HepG2 (cell line): ENCODE measurements around the gene SLC1A5. TPM values are rescaled to one million over a fixed set of nuclear protein-coding genes. Genes with fewer than 3 reads are reported as not detected.

Source experiments
- AGO2 ChIP-seq: fragments of 200-400 bp; formaldehyde crosslinking; optimal IDR thresholded peaks from 2 replicates; pipeline ENCODE3; 2017; ENCODE audit warnings: mild to moderate bottlenecking, low read depth, low read length, moderate library complexity
- FIP1L1 ChIP-seq: fragments of 200-400 bp; formaldehyde crosslinking; IDR thresholded peaks from 2 replicates; pipeline ENCODE4 v1.6.1; 2018; ENCODE audit warnings: low read depth, mild to moderate bottlenecking, low read length, moderate library complexity, borderline replicate concordance; ENCODE audit not compliant: insufficient read depth
- GABPB1 ChIP-seq: IDR thresholded peaks from 2 replicates; pipeline ENCODE4 v1.6.1; 2016; ENCODE audit warnings: mild to moderate bottlenecking, missing genetic modification reagents, moderate library complexity, missing compliant biosample characterization
- HMGA1 ChIP-seq: sonication (generic); formaldehyde crosslinking; conservative IDR thresholded peaks from 2 replicates; pipeline ENCODE4 v1.4.0; 2020; ENCODE audit warnings: missing genetic modification reagents
- HNRNPUL1 ChIP-seq: fragments of 200-400 bp; formaldehyde crosslinking; IDR thresholded peaks from 2 replicates; pipeline ENCODE4 v1.6.1; 2017; ENCODE audit warnings: low read depth, mild to moderate bottlenecking, low read length, moderate library complexity
- KAT7 ChIP-seq: IDR thresholded peaks from 2 replicates; pipeline ENCODE4 v1.6.1; 2018; ENCODE audit warnings: borderline replicate concordance, missing compliant biosample characterization
- MAF1 ChIP-seq: sonication (generic); formaldehyde crosslinking; IDR thresholded peaks from 2 replicates; pipeline ENCODE4 v1.5.0; 2020; ENCODE audit warnings: missing genetic modification reagents, borderline replicate concordance
- MYC ChIP-seq: sonication (generic); formaldehyde crosslinking; IDR thresholded peaks from 2 replicates; pipeline ENCODE4 v1.9.0; 2021; ENCODE audit warnings: missing genetic modification reagents, borderline replicate concordance
- NFKBIZ ChIP-seq: IDR thresholded peaks from 2 replicates; pipeline ENCODE4 v1.6.1; 2018; ENCODE audit warnings: missing genetic modification reagents, missing compliant biosample characterization
- PCBP1 ChIP-seq: fragments of 200-400 bp; formaldehyde crosslinking; IDR thresholded peaks from 2 replicates; pipeline ENCODE4 v1.6.1; 2017; ENCODE audit warnings: mild to moderate bottlenecking, low read depth, low read length, borderline replicate concordance
- STAG1 ChIP-seq: sonication (generic); formaldehyde crosslinking; IDR thresholded peaks from 2 replicates; pipeline ENCODE4 v1.4.0; 2020; ENCODE audit warnings: missing genetic modification reagents
- TEAD3 ChIP-seq: optimal IDR thresholded peaks from 2 replicates; pipeline ENCODE3; 2016; ENCODE audit warnings: borderline replicate concordance
- XBP1 ChIP-seq: sonication (generic); formaldehyde crosslinking; IDR thresholded peaks from 2 replicates; pipeline ENCODE4 v1.5.0; 2020; ENCODE audit warnings: missing genetic modification reagents
- ZNF329 ChIP-seq: sonication (generic); formaldehyde crosslinking; IDR thresholded peaks from 2 replicates; pipeline ENCODE4 v1.9.0; 2021; ENCODE audit warnings: low read depth, mild to moderate bottlenecking, missing genetic modification reagents
- ZNF709 ChIP-seq: sonication (generic); formaldehyde crosslinking; IDR thresholded peaks from 2 replicates; pipeline ENCODE4 v1.5.0; 2020; ENCODE audit warnings: mild to moderate bottlenecking, missing genetic modification reagents
- polyA plus RNA-seq, 8 experiments: library from polyadenylated mRNA; depleted of rRNA in 3 of 8; stranded (reverse) in 7 of 8; unstranded in 1 of 8; fragments of >200 nt; fragmentation: Illumina TruSeq in 4 of 8; extraction: Trizol in 4 of 8; gene quantifications; 2 replicates each; pipeline versions ENCODE4 v1.2.1 to v1.2.3, GENCODE V29; 2011 to 2016; ENCODE audit warnings: low read depth in 4 of 8, missing spikeins in 1 of 8, mixed read lengths in 1 of 8; ENCODE audit not compliant: insufficient read depth in 1 of 8
- total RNA-seq, 5 experiments: library from RNA; depleted of rRNA; stranded (reverse); fragments of >200 nt; fragmentation: Illumina TruSeq; extraction: Trizol; gene quantifications; 2 replicates each; pipeline ENCODE4 v1.2.3, GENCODE V29; 2016; ENCODE audit warnings: low read depth in 1 of 5
- TF ChIP-seq, protein P1 (sequence below): sonication (generic); formaldehyde crosslinking; IDR thresholded peaks from 2 replicates; pipeline ENCODE4 v1.4.0; 2020; ENCODE audit warnings: missing genetic modification reagents
- TF ChIP-seq, protein P2 (sequence below): IDR thresholded peaks from 2 replicates; pipeline ENCODE4 v1.6.1; 2016; ENCODE audit warnings: missing genetic modification reagents, missing compliant biosample characterization
- TF ChIP-seq, protein P3 (sequence below): sonication (generic); formaldehyde crosslinking; IDR thresholded peaks from 2 replicates; pipeline ENCODE4 v1.4.0; 2020; ENCODE audit warnings: mild to moderate bottlenecking, missing genetic modification reagents
- TF ChIP-seq, protein P4 (sequence below): sonication (generic); formaldehyde crosslinking; IDR thresholded peaks from 2 replicates; pipeline ENCODE4 v1.4.0; 2020; ENCODE audit warnings: mild to moderate bottlenecking, missing genetic modification reagents
- TF ChIP-seq, protein P5 (sequence below): sonication (generic); formaldehyde crosslinking; IDR thresholded peaks from 2 replicates; pipeline ENCODE4 v1.5.1; 2020; ENCODE audit warnings: missing genetic modification reagents, mild to moderate bottlenecking, borderline replicate concordance

Gene SLC1A5
- total and polyA plus RNA-seq, 2 of the 13 experiments (the other 11 are each of a cell fraction or from before 2014, with no cell fraction given) = 120 to 159 TPM

DNA sequence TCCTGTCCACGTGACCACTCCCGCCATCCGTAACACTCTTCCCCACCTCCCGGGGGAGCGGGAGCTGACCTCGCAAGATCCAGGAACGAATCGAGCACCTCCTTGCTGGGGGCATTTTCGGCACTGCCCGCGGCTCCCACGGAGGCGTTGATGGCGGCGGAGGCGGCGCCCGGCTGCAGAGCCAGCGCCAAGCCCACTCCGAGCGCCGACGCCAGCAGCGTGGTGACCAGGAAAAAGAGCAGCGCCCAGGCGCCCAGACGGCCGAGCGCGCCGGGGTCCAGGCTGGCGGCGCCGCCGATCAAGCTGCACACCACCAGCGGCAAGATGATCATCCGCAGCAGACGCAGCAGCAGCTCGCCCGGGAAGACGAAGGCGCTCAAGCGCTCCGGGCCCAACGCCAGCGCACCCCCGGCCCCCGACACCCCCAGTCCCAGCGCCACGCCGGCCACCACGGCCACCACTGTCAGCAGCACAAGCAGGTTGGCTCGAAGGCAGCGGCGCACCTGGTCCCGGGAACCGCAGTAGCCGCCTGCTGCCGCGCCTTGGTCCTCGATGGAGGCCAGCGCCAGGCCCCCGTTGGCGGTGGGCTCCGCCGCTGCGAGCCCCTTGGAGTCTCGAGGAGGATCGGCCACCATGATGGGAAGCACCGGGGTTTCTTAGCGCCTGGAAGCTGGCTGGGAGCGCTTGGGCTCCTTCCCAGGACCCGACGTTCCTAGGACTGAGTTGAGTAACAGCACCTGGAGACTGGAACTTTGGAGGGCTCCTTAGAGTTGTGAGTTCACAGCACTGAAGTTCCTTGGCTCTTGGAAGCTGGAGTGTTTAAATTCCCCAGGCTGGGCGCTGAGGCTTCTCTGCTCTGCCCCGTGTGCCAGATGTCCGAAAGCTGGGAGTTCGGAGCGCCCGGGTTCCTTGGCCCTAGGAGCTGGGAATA is 798 bp downstream of the SLC1A5 start (continued):
- TF ChIP-seq XBP1 (CRISPR knock-in tag) (no peak), MYC (CRISPR knock-in tag) (no peak; the same call in 1 of the 2 replicates), ZNF709 (CRISPR knock-in tag) (peak; percentile 77; the same call in 1 of the 2 replicates), HMGA1 (CRISPR knock-in tag) (no peak), ZNF329 (CRISPR knock-in tag) (0 out of 2 replicates have a peak, but pooled peaks have one; percentile 64), HNRNPUL1 (no peak), KAT7 (peak; percentile 26), AGO2 (peak; percentile 91), MAF1 (CRISPR knock-in tag) (0 out of 2 replicates have a peak, but pooled peaks have one; percentile 4), TEAD3 (CRISPR knock-in tag) (no peak), NFKBIZ (CRISPR knock-in tag) (0 out of 2 replicates have a peak, but pooled peaks have one; percentile 15), STAG1 (CRISPR knock-in tag) (0 out of 2 replicates have a peak, but pooled peaks have one; percentile 9), FIP1L1 (no peak), PCBP1 (no peak), GABPB1 (CRISPR knock-in tag) (peak; percentile 60; the same call in 1 of the 2 replicates)
- TF ChIP-seq, protein P1, sequence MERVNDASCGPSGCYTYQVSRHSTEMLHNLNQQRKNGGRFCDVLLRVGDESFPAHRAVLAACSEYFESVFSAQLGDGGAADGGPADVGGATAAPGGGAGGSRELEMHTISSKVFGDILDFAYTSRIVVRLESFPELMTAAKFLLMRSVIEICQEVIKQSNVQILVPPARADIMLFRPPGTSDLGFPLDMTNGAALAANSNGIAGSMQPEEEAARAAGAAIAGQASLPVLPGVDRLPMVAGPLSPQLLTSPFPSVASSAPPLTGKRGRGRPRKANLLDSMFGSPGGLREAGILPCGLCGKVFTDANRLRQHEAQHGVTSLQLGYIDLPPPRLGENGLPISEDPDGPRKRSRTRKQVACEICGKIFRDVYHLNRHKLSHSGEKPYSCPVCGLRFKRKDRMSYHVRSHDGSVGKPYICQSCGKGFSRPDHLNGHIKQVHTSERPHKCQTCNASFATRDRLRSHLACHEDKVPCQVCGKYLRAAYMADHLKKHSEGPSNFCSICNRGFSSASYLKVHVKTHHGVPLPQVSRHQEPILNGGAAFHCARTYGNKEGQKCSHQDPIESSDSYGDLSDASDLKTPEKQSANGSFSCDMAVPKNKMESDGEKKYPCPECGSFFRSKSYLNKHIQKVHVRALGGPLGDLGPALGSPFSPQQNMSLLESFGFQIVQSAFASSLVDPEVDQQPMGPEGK (CRISPR knock-in tag) = peak; percentile 61
- TF ChIP-seq, protein P2, sequence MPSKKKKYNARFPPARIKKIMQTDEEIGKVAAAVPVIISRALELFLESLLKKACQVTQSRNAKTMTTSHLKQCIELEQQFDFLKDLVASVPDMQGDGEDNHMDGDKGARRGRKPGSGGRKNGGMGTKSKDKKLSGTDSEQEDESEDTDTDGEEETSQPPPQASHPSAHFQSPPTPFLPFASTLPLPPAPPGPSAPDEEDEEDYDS (CRISPR knock-in tag) = 0 out of 2 replicates have a peak, but pooled peaks have one; percentile 8
- TF ChIP-seq, protein P3, sequence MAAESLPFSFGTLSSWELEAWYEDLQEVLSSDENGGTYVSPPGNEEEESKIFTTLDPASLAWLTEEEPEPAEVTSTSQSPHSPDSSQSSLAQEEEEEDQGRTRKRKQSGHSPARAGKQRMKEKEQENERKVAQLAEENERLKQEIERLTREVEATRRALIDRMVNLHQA = no peak
- TF ChIP-seq, protein P4, sequence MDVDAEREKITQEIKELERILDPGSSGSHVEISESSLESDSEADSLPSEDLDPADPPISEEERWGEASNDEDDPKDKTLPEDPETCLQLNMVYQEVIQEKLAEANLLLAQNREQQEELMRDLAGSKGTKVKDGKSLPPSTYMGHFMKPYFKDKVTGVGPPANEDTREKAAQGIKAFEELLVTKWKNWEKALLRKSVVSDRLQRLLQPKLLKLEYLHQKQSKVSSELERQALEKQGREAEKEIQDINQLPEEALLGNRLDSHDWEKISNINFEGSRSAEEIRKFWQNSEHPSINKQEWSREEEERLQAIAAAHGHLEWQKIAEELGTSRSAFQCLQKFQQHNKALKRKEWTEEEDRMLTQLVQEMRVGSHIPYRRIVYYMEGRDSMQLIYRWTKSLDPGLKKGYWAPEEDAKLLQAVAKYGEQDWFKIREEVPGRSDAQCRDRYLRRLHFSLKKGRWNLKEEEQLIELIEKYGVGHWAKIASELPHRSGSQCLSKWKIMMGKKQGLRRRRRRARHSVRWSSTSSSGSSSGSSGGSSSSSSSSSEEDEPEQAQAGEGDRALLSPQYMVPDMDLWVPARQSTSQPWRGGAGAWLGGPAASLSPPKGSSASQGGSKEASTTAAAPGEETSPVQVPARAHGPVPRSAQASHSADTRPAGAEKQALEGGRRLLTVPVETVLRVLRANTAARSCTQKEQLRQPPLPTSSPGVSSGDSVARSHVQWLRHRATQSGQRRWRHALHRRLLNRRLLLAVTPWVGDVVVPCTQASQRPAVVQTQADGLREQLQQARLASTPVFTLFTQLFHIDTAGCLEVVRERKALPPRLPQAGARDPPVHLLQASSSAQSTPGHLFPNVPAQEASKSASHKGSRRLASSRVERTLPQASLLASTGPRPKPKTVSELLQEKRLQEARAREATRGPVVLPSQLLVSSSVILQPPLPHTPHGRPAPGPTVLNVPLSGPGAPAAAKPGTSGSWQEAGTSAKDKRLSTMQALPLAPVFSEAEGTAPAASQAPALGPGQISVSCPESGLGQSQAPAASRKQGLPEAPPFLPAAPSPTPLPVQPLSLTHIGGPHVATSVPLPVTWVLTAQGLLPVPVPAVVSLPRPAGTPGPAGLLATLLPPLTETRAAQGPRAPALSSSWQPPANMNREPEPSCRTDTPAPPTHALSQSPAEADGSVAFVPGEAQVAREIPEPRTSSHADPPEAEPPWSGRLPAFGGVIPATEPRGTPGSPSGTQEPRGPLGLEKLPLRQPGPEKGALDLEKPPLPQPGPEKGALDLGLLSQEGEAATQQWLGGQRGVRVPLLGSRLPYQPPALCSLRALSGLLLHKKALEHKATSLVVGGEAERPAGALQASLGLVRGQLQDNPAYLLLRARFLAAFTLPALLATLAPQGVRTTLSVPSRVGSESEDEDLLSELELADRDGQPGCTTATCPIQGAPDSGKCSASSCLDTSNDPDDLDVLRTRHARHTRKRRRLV (CRISPR knock-in tag) = no peak
- TF ChIP-seq, protein P5, sequence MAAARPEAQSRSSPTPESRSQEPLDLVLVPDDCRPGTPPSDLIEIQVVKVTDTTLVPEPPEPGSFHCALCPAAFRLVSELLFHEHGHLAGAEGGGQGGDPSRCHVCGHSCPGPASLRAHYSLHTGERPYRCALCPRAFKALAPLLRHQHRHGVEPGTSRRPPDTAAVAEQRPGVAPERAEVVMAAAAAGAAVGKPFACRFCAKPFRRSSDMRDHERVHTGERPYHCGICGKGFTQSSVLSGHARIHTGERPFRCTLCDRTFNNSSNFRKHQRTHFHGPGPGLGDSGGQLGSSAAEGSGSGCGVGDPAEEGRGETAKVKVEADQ (CRISPR knock-in tag) = no peak
